ENCODE results near the gene FAF1.
A peak's percentile ranks its signal among the peaks of the same experiment; 100 is the strongest.

FAF1 gene

DNA sequence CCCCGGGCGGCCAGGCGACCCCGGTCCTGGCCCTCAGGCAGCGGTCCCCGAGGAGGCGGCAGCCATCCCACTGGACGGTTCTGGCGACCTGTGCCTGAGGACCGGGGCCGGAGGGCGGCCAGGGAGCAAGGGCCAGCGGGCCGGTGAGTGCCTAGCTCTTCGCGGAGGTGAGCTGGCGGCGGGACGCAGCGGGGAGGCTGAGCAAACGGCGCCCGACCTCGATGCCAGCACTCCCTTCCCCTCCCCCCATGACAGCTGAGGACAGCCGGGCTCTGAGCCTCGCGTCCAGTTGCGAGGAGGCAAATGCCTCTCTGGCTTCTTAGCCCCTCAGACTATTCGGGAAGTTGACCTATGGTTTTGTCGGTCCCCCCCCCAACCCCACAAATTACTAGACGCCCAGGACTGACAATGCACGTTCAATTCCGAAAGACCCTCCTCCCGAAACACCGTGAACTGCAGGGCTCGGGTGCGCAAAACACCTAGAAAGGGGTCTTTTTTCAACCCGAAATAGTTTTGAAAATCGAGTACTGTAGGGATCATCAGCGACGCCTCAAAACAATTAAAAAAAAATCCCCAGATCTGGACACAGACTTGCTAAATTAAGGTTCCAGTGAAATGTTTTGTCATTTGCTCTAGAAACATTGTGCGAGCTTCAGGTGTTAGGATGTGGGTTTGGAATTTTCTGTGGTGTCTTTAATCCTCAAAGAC, 18.2 kb upstream of the FAF1 start:
- DNase-seq (ENCODE audit: low read depth), result peak; percentile 26

DNA sequence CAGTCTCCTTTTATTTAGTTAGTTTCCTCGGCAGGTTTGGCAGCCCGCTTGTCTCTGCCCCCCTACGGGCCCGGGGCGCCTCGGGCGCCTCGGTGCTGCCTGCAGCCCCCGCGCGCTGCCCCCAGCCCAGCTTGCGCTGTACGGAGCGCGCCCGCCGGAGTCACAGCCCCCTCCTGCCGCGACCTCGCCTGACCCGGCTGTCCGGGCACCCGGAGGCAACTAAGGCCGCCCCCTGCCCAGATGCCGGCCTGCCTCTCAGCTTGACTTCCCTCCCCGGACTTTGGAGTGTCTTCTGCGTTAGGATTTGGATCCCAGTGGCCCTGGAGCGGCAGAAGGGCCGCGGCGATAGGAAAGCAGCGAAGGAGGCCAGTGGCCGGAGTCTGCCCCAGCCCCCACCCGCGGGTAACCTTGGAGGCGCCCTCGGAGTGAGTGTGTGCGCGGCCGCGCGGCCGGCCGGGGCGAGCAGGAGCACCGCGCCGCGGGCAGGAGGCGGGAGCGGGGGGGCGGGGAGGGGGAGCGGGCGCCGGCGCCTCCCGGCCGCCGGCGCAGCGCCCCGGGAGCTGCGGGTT, 17.6 kb upstream of the FAF1 start:
- no peak for DNase-seq (ENCODE audit: low read depth)

DNA sequence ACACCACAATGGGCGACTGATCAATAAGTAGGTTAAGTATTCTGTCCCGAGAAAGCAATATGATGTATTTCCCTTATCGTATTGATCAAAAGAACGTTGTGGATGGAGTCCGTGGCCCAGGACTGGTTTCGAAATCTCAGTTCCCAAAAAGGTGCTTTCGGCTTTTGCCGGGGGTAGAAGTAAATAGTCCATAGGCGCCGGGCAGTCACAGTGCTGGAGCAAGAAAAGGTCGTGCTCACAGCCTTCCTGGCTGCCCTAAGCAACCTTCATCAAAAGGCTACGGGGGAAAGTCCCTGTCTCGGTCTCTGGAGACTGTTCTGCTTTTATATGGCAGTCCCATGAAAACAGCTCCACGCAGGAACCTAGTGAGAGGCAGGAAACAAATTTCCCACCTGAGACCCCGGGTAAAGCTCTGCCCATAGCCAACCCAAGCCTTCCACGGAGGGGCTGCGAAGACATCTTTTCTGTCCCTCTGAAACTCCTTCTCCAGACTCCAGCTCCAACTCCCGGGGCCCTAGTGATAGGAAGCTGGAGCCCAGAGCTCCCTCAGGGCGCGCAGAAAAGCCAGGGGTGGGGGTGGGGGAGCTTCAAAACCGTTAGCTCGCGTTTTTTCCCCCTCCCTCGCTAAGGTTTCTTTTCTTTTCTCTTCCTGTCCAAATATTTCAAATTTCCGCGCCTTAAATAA, 17.0 kb upstream of the FAF1 start:
- no peak for DNase-seq (ENCODE audit: low read depth)

DNA sequence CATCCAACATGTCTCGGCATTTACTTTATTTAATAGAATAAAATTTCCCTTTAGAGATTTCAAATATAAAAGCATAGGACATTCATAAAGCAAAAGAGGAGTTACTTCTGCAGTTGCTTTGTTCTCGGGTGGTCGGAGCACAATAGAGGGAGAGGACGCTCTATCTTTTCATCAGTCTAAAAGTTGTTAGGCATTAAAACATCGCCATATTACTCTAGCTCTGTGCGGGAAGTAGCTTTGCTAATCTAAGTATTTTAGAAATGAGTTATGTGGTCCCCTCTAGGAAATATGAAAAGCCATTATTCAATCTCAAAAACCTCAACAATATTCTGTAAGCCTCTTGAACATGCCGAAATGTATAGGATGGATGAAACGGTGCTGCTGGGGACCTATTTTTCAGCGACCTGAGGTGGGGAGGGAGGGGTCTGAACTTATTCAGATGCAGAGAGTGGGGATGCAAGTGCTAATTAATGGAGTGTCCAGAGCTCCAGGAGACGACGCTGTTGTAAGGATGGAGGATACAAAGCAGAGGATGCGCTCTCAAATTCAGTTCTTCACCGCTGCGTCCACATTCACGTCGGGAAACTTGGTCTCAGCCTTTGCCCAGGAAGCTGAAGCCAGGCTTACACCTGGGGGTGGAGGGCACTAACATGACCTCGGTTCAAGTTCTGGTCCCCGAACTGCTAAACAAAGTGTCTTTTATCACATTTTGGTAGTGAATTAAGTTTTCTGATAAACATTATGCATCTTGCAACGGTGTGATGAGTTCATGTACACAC, 16.2 kb upstream of the FAF1 start:
- DNase-seq (ENCODE audit: low read depth), result no peak

DNA sequence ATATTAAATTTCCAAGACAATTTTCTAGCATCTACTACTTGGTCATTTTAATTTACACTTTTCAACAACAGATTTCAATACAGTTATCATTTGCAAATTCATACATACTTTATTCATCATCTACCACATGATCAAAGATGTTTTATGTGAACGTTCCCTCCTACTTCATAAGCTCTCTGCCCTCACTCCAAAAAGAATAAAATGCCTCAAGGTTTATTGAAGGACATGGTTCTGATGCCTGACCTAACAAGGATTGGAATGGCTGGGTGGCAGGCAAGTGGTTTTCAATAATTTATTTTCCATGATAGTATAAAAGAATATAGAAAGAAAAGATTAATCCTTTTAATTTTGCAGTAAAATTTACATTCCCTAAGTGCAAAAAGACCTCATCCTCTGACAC, 15.4 kb upstream of the FAF1 start:
- no peak for DNase-seq (ENCODE audit: low read depth)

DNA sequence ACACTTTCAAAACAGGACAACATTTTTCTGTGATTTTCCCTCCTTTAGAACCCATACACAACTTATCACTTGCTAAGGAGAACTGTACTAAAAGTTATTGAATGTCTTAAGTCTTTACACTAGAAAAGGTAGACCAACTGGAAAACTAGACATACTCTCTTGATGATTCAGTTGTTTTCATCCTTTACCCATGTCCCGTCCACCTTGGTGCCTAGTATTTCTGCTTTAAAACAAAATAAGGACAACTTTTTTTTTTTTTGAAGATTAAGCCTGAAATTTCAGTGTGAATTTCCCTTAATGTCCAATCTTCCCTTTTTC, 14.5 kb upstream of the FAF1 start:
- DNase-seq (ENCODE audit: low read depth), result no peak

DNA sequence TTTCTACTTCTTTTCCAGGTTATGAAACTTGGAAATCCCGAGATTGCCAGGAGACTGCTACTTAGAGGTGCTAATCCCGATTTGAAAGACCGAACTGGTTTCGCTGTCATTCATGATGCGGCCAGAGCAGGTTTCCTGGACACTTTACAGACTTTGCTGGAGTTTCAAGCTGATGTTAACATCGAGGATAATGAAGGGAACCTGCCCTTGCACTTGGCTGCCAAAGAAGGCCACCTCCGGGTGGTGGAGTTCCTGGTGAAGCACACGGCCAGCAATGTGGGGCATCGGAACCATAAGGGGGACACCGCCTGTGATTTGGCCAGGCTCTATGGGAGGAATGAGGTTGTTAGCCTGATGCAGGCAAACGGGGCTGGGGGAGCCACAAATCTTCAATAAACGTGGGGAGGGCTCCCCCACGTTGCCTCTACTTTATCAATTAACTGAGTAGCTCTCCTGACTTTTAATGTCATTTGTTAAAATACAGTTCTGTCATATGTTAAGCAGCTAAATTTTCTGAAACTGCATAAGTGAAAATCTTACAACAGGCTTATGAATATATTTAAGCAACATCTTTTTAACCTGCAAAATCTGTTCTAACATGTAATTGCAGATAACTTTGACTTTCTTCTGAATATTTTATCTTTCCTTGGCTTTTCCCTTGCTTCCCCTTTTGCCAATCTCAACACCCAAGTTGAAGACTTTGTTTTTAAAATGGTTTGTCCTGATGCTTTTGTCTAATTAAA, 14.0 kb upstream of the FAF1 start:
- DNase-seq (ENCODE audit: low read depth), result no peak

DNA sequence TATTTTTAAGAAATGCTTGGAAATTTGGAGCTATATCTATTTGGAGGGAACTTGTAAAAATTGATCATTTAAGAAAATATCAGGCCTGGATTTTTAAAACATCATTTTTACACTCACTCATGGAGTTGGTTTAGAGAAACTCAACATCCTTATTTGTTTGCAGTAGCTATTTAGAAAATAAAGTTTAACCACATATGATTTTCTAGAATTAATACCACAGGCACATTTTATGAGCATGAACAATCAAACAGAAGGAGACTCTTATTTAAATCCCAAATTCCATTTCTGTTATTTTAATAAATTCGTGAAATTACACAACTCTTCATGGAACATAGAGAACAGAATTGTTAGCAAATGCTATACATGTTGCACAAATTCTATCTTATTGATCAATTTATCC, 13.2 kb upstream of the FAF1 start:
- DNase-seq (ENCODE audit: low read depth), result no peak

DNA sequence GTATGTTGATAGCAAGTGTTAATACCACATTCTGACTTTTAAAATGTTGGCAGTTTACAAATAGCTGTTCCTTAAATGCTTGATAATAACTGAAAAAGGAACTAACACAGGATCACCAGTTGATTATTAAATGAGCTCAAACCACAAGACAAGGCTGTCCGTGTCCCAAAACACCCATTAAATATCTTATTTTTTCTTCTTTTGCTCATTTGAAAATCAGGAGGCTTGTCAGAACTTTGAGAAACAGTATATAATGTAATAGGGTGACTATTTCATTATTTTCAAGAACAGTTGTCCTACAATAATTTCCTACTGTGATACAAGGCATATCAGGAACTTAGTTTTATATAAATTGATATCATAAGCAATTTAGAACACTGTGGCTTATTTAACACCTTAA, 12.7 kb upstream of the FAF1 start:
- no peak for DNase-seq (ENCODE audit: low read depth)

DNA sequence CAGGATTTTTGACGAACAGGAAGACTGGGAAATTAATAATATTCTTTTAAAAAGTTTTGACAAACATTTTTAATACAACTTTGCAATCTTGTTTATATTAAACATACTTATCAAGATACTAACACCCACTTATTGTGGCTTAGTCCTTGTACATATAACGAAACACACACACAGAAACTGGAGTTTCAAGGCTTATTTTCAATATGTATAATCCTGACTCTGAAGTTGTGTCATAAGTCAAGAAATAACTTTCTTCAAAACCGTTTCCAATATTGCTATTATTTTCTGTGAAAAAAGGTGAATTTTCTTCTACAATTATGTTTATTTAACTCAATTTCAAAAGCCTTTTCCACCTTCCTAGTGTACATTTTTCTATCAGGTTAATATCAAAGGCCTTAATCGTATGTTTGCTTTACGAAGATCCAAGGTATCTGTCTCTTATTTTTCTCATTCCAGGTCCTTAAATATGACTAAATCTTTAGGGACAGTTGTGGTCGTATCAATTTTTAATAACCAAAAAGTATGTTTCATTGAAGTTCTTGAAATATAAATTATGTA, 11.8 kb upstream of the FAF1 start:
- no peak for DNase-seq (ENCODE audit: low read depth)

DNA sequence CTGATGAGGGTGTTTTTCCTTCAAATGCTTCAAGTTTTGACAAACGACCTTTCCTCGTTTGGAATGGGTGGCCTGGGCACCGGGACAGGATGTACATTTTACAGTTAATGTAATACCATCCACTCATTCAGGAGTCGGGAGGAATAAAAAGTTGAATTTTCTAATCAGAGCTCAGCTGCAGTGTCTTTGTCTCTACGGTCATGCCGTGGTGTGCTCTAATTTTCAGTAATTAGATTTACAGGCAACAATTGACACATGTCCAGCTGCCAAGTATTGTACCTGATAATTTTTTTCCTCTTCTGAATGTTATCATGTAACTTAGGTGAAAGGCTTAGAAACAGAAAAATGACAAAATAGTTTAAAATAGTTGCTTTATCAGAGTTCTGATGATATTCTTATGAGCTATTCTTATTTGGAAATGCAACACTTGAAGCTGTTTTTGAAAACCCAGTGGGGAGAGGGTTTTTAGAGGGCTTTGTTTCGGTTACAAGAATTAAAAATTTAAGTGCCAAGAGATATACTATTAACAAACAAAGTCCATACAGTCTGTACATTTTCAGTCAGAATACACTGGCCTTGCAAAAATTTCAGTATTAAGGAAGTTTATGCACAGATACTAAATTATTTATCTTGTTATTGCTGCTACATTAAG, 11.0 kb upstream of the FAF1 start:
- DNase-seq (ENCODE audit: low read depth), result no peak

DNA sequence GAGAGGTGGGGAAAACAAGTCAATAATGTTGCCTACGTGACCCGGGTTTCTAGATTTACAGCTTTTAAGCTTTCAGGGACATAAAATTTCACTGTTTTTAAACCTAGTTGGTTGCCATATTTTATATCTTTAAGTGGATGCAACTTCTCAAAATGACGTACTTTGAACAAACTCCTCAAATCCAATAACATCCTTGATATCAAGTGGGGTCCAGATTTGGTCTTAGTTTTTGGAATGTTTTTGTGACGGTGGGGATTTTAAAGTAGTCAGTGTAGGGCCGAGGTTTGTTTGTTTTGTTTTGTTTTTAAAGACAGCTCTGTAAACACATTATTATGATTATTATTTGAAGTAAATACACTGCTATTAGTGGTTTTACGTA, 10.4 kb upstream of the FAF1 start:
- DNase-seq (ENCODE audit: low read depth), result no peak

DNA sequence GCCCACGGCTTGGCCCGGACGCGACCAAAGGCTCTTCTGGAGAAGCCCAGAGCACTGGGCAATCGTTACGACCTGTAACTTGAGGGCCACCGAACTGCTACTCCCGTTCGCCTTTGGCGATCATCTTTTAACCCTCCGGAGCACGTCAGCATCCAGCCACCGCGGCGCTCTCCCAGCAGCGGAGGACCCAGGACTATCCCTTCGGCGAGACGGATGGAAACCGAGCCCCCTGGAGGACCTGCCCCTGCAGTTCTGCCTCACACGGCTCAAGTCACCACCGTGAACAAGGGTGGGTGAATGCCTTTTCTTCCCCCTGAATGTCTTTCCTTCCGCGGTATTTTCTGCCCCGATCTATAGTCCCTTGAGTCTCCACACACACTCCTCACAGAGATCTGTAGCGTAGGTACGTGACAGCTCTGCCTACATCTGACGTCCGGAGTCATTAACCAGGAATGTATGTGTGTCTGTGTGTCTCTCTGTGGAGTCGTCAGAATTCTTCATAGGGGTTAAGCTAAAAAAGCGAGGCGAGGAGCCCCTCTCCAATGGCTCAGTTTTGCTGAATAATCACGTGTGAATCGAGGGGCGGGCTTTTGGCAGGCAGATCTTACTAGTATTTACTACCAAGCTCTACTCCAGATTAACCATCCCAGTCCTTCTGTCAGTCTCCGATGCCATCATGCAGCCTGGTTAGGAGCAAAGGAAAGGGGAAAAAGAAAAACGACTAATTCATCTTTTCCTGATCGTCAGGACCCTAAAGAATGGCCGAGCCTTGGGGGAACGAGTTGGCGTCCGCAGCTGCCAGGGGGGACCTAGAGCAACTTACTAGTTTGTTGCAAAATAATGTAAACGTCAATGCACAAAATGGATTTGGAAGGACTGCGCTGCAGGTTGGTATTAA, 9.8 kb upstream of the FAF1 start, which contains the start of gene CDKN2C:
Gene CDKN2C, plus strand, starts transcription at position 635 of the 898 bp plus-strand sequence. Its CDS starts 124 bp downstream, at position 759.
- DNase-seq (ENCODE audit: low read depth), result peak; percentile 18

DNA sequence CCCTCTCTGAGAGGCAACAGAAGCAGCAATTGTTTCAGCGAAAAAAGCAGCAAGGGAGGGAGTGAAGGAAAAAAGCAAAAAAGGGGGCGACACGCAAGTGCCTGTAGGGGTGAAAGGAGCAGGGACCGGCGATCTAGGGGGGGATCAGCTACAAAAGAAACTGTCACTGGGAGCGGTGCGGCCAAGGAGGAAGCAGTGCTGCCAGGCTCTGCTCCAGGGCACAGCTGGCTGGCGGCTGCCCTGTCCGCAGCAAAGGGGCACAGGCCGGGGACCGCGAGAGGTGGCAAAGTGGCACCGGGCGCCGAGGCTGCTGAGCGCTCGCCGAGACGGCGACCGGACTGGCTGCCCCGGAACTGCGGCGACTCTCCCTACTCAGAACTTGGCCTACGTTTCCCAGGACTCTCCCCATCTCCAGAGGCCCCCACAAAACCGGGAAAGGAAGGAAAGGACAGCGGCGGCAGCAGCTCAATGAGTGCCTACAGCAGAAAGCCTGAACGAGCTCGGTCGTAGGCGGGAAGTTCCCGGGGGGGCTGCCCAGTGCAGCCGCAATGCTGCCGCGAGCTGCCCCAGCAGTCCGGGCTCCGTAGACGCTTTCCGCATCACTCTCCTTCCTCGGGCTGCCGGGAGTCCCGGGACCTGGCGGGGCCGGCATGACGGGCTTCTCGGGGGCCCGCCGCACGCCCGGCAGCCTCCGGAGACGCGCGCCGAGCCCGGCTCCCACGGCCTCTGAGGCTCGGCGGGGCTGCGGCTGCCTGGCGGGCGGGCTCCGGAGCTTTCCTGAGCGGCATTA, 8.9 kb upstream of the FAF1 start:
- DNase-seq (ENCODE audit: low read depth), result peak; percentile 45

DNA sequence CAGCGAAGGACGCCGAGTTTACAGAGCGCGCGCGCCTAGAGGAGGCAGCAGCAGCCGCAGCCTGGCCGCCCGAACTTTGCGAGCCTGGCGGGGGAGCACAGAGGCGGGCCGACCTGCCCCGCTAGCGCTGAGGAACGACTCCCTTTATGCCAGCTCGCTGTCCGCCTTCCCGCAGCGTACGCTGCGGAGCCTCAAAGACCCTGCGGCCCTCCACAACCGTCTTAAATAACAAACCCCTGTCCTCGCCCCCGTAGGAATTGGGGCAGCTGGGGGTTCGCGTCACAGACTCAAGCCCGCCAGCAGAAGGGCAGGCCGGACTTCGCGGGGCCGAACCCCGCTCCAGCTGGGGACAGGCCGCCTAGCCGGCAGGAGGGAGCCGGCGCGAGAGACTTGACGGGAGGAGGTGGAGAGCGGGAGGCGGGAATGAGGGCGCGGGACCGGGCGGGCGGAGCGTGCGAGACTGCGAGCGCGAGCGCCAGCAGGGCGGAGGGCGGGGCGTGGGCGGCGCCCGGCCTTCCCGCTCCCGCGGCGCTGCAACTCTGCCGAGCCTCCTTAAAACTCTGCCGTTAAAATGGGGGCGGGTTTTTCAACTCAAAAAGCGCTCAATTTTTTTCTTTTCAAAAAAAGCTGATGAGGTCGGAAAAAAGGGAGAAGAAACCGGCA, 8.2 kb upstream of the FAF1 start:
- DNase-seq (ENCODE audit: low read depth), result peak; percentile 73

DNA sequence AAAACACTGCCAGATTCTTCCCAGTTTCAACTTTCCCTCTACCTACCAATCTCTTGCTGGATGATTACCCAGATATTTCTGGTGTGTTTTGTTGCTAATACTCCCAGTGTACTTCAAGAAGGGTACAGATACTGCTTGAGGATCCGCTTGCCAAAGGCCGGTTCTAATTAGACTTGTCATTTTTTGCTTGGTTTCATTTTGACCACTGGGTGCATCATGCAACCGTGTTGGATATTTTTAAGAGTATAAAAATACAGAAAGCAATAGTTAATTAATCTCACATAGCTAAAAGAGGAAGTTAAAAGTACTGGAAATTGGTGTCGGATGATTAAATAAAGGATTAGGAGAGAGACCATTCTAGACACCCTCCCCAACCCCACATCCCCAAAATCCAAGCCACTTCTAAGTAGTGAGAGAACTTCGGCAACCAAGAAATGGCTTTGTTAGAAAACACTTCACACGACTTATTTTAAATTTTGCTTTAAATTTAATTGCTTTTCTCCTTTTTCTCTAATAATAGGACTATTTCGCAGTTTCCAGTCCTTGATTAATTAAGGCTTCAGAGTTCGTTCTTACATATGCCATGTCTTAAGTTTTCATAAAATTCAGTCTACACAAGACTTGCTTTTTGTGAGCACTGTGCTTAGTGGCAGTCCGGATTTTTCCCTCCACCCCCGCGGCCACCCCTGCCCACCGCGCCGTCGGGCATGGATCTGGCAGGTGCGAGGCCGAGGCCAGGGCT, 7.5 kb upstream of the FAF1 start:
- DNase-seq (ENCODE audit: low read depth), result no peak

DNA sequence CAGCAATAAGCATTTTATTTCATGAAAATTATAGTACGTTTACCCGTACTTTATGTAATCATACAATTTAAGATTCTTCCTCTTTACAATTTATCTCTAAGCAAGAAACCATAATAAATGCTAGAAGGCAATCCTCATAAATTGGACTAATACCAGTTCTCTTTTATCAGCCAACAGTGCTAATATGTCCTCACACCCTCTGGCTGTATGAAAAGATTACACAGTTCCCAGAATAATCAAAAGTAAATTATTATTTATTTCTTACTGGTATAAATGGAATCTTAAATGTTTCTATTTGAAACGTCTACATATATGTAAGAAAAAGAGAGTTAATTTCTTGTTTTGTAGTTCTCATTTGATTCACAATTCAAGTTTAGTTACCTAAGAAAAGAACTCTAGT, 6.9 kb upstream of the FAF1 start:
- no peak for DNase-seq (ENCODE audit: low read depth)

DNA sequence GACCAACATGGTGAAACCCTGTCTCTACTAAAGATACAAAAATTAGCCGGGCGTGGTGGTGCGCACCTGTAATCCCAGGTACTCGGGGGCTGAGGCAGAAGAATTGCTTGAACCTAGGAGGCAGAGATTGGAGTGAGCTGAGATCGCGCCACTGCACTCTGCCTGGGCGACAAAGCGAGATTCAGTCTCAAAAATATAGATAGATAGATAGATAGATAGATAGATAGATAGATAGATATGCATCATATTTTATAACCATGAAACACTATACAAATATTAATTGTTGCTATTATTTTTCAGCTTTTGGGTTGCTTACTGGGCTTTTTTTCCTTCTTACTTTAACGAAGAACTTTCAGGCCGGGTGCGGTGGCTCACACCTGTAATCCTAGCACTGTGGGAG, 4.8 kb upstream of the FAF1 start:
- no peak for DNase-seq (ENCODE audit: low read depth)
